Gastroesophageal sphincter (tissue), 4 donors: Measurements from ENCODE around the gene VWA3B. TPM values are rescaled to one million over a fixed set of nuclear protein-coding genes. Genes with fewer than 3 reads are reported as not detected.

ENCODE experiments used
- ATAC-seq: fragments of 150-250 bp; one replicate; pipeline ENCODE4 v1.9.1; 2016; ENCODE audit warnings: mild to moderate bottlenecking, moderate library complexity
- H3K27ac ChIP-seq, 4 donors: fragments of 200-600 bp; sonication (generic) in 3 of 4; 1 replicate in 3 of 4; 2 replicates in 1 of 4; pipeline ENCODE4 v1.5.1; 2016 to 2019
- H3K27me3 ChIP-seq: fragments of 200-600 bp; sonication (generic); one replicate; pipeline ENCODE4 v1.5.1; 2019
- H3K36me3 ChIP-seq, 2 donors: fragments of 200-600 bp; sonication (generic); one replicate each; pipeline ENCODE4 v1.5.1; 2019; ENCODE audit warnings: control low read depth in 1 of 2
- H3K4me1 ChIP-seq, 3 donors: fragments of 200-600 bp; sonication (generic); 1 replicate in 2 of 3; 2 replicates in 1 of 3; pipeline ENCODE4 v1.5.1; 2016 to 2019; ENCODE audit warnings: control low read depth in 2 of 3
- H3K4me3 ChIP-seq, 2 donors: fragments of 200-600 bp; sonication (generic); one replicate each; pipeline ENCODE4 v1.5.1; 2019; ENCODE audit warnings: mild to moderate bottlenecking in 1 of 2, moderate library complexity in 1 of 2
- H3K9me3 ChIP-seq, 3 donors: fragments of 200-600 bp; sonication (generic); one replicate each; pipeline ENCODE4 v1.5.1; 2017 to 2019; ENCODE audit warnings: control low read depth in 2 of 3
- EP300 ChIP-seq: sonication (generic); formaldehyde crosslinking; IDR thresholded peaks from one replicate; pipeline ENCODE4 v1.6.1; 2017; ENCODE audit warnings: antibody characterized with exemption, mild to moderate bottlenecking
- POLR2A ChIP-seq, 2 donors: fragments of 450-650 bp; IDR thresholded peaks; one replicate each; pipeline ENCODE4 v1.6.1; 2017; ENCODE audit warnings: antibody characterized with exemption in 2 of 2, mild to moderate bottlenecking in 2 of 2, moderate library complexity in 1 of 2
- POLR2AphosphoS5 ChIP-seq: sonication (generic); formaldehyde crosslinking; IDR thresholded peaks from one replicate; pipeline ENCODE4 v1.6.1; 2017; ENCODE audit warnings: antibody characterized with exemption
- WGBS, 2 donors: methylation state at CpG; one replicate each; pipeline ENCODE4 v1.1.5; 2018; ENCODE audit warnings: low coverage in 1 of 2; 5-methylcytosine and 5-hydroxymethylcytosine counted together
- total RNA-seq, 4 donors: library from RNA; depleted of rRNA; stranded (reverse); fragments of >200 nt; gene quantifications; one replicate each; pipeline ENCODE4 v1.1.0, GENCODE V29; 2016
- TF ChIP-seq, protein P1 (sequence below), 4 experiments: fragments of 200-600 bp in 2 of 4; fragments of 450-650 bp in 2 of 4; sonication (generic) in 1 of 4; IDR thresholded peaks; one replicate each; pipeline ENCODE4 v1.5.1; 2017 to 2019; ENCODE audit warnings: antibody characterized with exemption in 4 of 4, mild to moderate bottlenecking in 2 of 4, moderate library complexity in 2 of 4

VWA3B gene
- total RNA-seq, 4 donors from 2014 or later, result not detected

DNA sequence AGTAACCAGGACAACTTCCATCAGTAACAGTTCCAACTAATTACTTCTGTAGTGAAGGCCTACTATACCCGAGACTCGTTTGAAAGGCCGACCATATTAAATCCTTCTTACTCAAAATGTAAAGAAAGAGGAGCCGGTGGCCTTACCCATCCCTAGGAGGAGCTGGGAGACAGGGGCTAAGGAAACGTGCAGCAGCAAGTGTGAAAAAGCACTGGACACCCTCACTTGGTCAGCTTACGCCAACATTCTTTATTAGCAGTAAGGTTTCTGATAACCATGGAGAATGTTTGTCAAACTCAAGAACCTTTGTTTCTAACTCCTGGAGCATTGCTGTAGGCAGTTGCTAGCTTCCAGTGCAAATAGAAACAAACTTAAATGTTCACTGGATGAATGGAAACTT is 26.7 kb upstream of the VWA3B start:
- Histone ChIP-seq H3K9me3 (no peaks in the 10 kb centered on the region), H3K27me3 (no peaks in the 10 kb centered on the region), H3K36me3 (no peaks in the 10 kb centered on the region), H3K4me1 (no peaks in the 10 kb centered on the region), H3K27ac (no peak overlapping the region), H3K4me3 (no peak overlapping the region)
- TF ChIP-seq, protein P1, sequence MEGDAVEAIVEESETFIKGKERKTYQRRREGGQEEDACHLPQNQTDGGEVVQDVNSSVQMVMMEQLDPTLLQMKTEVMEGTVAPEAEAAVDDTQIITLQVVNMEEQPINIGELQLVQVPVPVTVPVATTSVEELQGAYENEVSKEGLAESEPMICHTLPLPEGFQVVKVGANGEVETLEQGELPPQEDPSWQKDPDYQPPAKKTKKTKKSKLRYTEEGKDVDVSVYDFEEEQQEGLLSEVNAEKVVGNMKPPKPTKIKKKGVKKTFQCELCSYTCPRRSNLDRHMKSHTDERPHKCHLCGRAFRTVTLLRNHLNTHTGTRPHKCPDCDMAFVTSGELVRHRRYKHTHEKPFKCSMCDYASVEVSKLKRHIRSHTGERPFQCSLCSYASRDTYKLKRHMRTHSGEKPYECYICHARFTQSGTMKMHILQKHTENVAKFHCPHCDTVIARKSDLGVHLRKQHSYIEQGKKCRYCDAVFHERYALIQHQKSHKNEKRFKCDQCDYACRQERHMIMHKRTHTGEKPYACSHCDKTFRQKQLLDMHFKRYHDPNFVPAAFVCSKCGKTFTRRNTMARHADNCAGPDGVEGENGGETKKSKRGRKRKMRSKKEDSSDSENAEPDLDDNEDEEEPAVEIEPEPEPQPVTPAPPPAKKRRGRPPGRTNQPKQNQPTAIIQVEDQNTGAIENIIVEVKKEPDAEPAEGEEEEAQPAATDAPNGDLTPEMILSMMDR (IDR thresholded peaks at IDR 0.05), result no peak
- no peak for TF ChIP-seq POLR2AphosphoS5
- TF ChIP-seq POLR2A (IDR thresholded peaks at IDR 0.05), result no peak
- TF ChIP-seq EP300, result no peak
- no peak for ATAC-seq
- WGBS, 2 donors, result 77 to 78% methylated on average over 4 to 6 of the region's 6 CpGs

DNA sequence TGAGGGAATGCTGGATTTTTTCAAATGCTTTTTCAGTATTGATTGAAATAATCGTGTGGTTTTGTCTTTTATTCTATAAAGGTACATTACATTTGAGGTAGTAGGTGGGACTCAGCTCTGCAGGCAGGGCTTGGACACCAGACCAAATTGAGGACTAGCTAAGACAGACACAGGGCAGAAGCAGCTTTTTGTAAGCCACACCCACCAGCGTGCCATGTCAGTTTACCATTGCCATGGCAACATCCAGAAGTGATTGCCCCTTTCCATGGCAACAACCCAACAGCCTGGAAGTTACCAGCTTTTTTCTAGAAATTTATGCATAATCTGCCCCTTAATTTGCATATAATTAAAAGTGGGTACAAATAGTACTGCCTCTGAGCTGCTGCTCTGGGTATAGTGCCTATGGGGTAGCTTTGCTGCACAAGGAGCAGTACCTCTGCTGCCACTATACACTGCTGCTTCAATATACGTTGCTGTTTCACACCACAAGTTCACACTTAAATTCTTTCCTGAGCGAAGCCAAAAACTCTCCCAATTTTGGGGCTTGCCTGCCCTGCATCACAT is 23.6 kb upstream of the VWA3B start:
- H3K27ac ChIP-seq, result no peak overlapping the region
- no peaks in the 10 kb centered on the region for H3K27me3 ChIP-seq
- TF ChIP-seq EP300 (no peak), POLR2AphosphoS5 (no peak), POLR2A (IDR thresholded peaks at IDR 0.05) (no peak)
- TF ChIP-seq, protein P1 (IDR thresholded peaks at IDR 0.05), result no peak
- H3K36me3 ChIP-seq, result no peaks in the 10 kb centered on the region
- WGBS, 2 donors, result 72 to 73% methylated on average over 4 of the region's 4 CpGs
- no peak overlapping the region for H3K4me3 ChIP-seq
- H3K9me3 ChIP-seq, result no peaks in the 10 kb centered on the region
- no peaks in the 10 kb centered on the region for H3K4me1 ChIP-seq
- no peak for ATAC-seq

DNA sequence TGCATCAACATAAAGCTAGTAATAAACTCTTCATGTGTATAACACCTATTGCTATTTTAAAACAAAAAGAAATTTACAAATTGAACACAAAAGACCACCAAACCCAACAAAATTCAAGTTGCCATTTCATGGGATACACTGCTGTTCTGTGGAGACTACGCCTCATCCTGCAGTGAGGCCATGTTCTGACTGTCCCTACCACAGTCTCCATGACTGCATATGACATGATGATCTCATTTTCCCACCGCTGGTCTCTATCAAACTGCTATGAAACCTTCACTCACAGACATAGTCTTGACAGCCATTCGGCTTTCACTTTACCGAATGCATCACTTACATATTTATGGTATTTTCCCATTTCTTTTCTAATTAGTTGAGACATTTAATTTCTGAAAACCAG is 21.2 kb upstream of the VWA3B start:
- no peak for ATAC-seq
- H3K27me3 ChIP-seq, result no peaks in the 10 kb centered on the region
- no peak for TF ChIP-seq EP300
- TF ChIP-seq POLR2AphosphoS5, result no peak
- TF ChIP-seq, protein P1 (IDR thresholded peaks at IDR 0.05), result no peak
- TF ChIP-seq POLR2A (IDR thresholded peaks at IDR 0.05), result no peak
- H3K4me3 ChIP-seq, result no peak overlapping the region
- 90 to 100% methylated on average over 4 of the region's 4 CpGs for WGBS, 2 donors
- H3K9me3 ChIP-seq, result no peaks in the 10 kb centered on the region
- H3K36me3 ChIP-seq, result no peaks in the 10 kb centered on the region
- H3K27ac ChIP-seq, result no peak overlapping the region
- H3K4me1 ChIP-seq, result peaks cover 0 to 2% (median 0%) of the 10 kb centered on the region in 3 donors

DNA sequence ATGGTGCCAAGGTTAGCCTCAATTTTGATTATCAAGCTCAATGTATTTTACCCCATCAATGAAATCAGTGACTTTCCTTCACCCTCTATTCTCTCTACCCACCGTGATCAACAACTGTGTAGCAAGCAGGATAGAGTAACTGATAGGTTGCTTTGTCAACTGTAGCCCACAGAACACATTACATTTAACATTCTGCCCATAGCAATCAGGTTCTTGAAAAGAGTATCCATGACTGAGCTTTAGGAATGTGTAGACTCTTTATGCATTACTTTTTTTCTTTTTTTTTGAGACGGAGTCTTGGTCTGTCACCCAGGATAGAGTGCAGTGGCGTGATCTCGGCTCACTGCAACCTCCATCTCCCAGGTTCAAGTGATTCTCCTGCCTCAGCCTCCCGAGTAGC is 19.8 kb upstream of the VWA3B start:
- no peak overlapping the region for H3K27ac ChIP-seq
- 89 to 100% methylated on average over 1 to 5 of the region's 5 CpGs for WGBS, 2 donors
- no peaks in the 10 kb centered on the region for H3K36me3 ChIP-seq
- TF ChIP-seq EP300, result no peak
- no peak for TF ChIP-seq POLR2A (IDR thresholded peaks at IDR 0.05)
- TF ChIP-seq POLR2AphosphoS5, result no peak
- TF ChIP-seq, protein P1 (IDR thresholded peaks at IDR 0.05), result no peak
- no peak overlapping the region for H3K4me3 ChIP-seq
- ATAC-seq, result no peak
- H3K9me3 ChIP-seq, result no peaks in the 10 kb centered on the region
- peaks cover 0 to 2% (median 0%) of the 10 kb centered on the region in 3 donors for H3K4me1 ChIP-seq
- H3K27me3 ChIP-seq, result no peaks in the 10 kb centered on the region

DNA sequence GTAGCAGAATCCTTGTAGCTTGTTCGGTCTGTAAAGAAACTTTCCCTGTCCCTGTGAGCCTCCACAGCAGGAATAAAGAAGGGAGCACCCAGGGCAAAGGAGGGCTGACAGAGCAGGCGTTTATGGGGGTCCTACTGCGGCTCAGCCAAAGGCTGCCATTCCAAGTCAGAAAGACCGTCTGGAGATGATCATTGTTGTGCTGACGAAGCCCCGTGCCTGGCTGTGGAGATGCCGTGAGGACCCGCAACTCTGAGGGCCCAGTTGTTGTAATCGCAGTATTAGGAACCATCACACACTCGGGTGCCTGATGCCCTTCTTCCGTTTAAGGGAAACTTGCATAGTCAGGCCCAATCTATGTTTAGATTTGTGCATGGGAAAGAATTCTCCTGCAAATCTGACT is 16.9 kb upstream of the VWA3B start:
- H3K36me3 ChIP-seq, result no peaks in the 10 kb centered on the region
- H3K9me3 ChIP-seq, result no peaks in the 10 kb centered on the region
- H3K27ac ChIP-seq, result peak overlapping the region in 3 of 4 donors; percentile 64 to 78 (median 72)
- H3K4me1 ChIP-seq, result peaks cover 0 to 2% (median 0%) of the 10 kb centered on the region in 3 donors
- WGBS, 2 donors, result 38 to 50% methylated on average over 3 to 4 of the region's 11 CpGs
- TF ChIP-seq EP300 (no peak), POLR2A (IDR thresholded peaks at IDR 0.05) (no peak), POLR2AphosphoS5 (no peak)
- TF ChIP-seq, protein P1 (IDR thresholded peaks at IDR 0.05), result no peak
- H3K27me3 ChIP-seq, result no peaks in the 10 kb centered on the region
- no peak overlapping the region for H3K4me3 ChIP-seq
- ATAC-seq, result no peak
